WI38 (cell line): ENCODE measurements around the gene ZSCAN1.
A peak's percentile ranks its signal among the peaks of the same experiment; 100 is the strongest.

ENCODE experiments used
- H3K4me3 ChIP-seq: 2 replicates; pipeline ENCODE4 v1.5.1; 2011; ENCODE audit warnings: low read depth, mild to moderate bottlenecking, control low read depth, low read length
- CTCF ChIP-seq: IDR thresholded peaks from 2 replicates; pipeline ENCODE4 v1.5.1; 2012; ENCODE audit warnings: low read depth, mild to moderate bottlenecking, control low read depth, low read length

Gene ZSCAN1

GRCh38 chr19:58047672-58048071, 13.8 kb downstream of the ZSCAN1 start:
- no peak overlapping the region for H3K4me3 ChIP-seq
- TF ChIP-seq CTCF: no peak

- no peak overlapping the region for H3K4me3 ChIP-seq
- TF ChIP-seq CTCF: no peak
These were observed 18.4 kb downstream of the ZSCAN1 start for GRCh38 chr19:58052256-58052655.

- no peak for TF ChIP-seq CTCF
- H3K4me3 ChIP-seq: no peak overlapping the region
These were observed 19.8 kb downstream of the ZSCAN1 start for GRCh38 chr19:58053480-58054156.

- H3K4me3 ChIP-seq: peak overlapping the region; percentile 53
- no peak for TF ChIP-seq CTCF
These were observed 21.4 kb downstream of the ZSCAN1 start for GRCh38 chr19:58054901-58055874.

GRCh38 chr19:58056261-58056660, 22.4 kb downstream of the ZSCAN1 start:
- H3K4me3 ChIP-seq: no peak overlapping the region
- no peak for TF ChIP-seq CTCF

- no peak for TF ChIP-seq CTCF
- H3K4me3 ChIP-seq: no peak overlapping the region
These were observed 23.0 kb downstream of the ZSCAN1 start for GRCh38 chr19:58056861-58057260.

- H3K4me3 ChIP-seq: no peak overlapping the region
- no peak for TF ChIP-seq CTCF
These were observed 24.6 kb downstream of the ZSCAN1 start for GRCh38 chr19:58058467-58058866.
